Lower lobe of right lung (tissue), 2 donors: ENCODE measurements around the gene PAIP2. TPM values are rescaled to one million over a fixed set of nuclear protein-coding genes. Genes with fewer than 3 reads are reported as not detected.
A peak's percentile ranks its signal among the peaks of the same experiment; 100 is the strongest.

Experiments
- ATAC-seq, 2 donors: fragments of 200-7000 bp; cut with Tn5 transposase; one replicate each; pipeline ENCODE4 v1.9.1; 2020 to 2022; ENCODE audit warnings: mild to moderate bottlenecking in 2 of 2, moderate library complexity in 2 of 2
- DNase-seq: peaks from one replicate; pipeline ENCODE4 v3.0.0-alpha.2; 2020
- H3K27ac ChIP-seq: fragments of 200-600 bp; one replicate; pipeline ENCODE4 v1.8.0; 2022
- H3K27me3 ChIP-seq: fragments of 200-600 bp; one replicate; pipeline ENCODE4 v1.8.0; 2022; ENCODE audit warnings: low read depth
- H3K36me3 ChIP-seq: fragments of 200-600 bp; one replicate; pipeline ENCODE4 v1.8.0; 2022; ENCODE audit warnings: mild to moderate bottlenecking
- H3K4me1 ChIP-seq: fragments of 200-600 bp; one replicate; pipeline ENCODE4 v1.8.0; 2022
- H3K4me3 ChIP-seq: fragments of 200-600 bp; one replicate; pipeline ENCODE4 v1.8.0; 2022; ENCODE audit warnings: mild to moderate bottlenecking
- H3K9me3 ChIP-seq: fragments of 200-600 bp; one replicate; pipeline ENCODE4 v1.8.0; 2022
- CTCF ChIP-seq: fragments of 200-600 bp; IDR thresholded peaks from one replicate; pipeline ENCODE4 v1.8.0; 2022; ENCODE audit warnings: antibody characterized with exemption, mild to moderate bottlenecking
- intact Hi-C: fragments of 100-400 bp; cut with DNase I; formaldehyde crosslinking; loops from one replicate; pipeline ENCODE4 v1.11.0; 2022
- total RNA-seq: library from RNA; stranded (reverse); fragmentation: NEBNext Ultra II Directional; extraction: Animal tissue kit (Norgen Biotek cat#: 25700); gene quantifications from one replicate; pipeline ENCODE4 v1.2.1, GENCODE V29; 2021
- donor health status: DM: no; HTN: yes; CAD: no; lungs with severe emphysema.

PAIP2 gene
- total RNA-seq, 1 donor from 2014 or later: 84.1 TPM

GRCh38 chr5:139413153-139413552 is 71.5 kb downstream of the PAIP2 start:
- intact Hi-C loops: no loop called here
- TF ChIP-seq CTCF: no peak
- ATAC-seq (no peak), DNase-seq (no peak)
- H3K27me3 ChIP-seq: no peaks in the 10 kb centered on the region
- no peak overlapping the region for H3K27ac ChIP-seq
- H3K4me3 ChIP-seq: no peak overlapping the region
- H3K4me1 ChIP-seq: peaks cover 19% of the 10 kb centered on the region
- peaks cover 13% of the 10 kb centered on the region for H3K36me3 ChIP-seq
- no peaks in the 10 kb centered on the region for H3K9me3 ChIP-seq

GRCh38 chr5:139413963-139414362 is 72.3 kb downstream of the PAIP2 start:
- H3K27ac ChIP-seq: no peak overlapping the region

GRCh38 chr5:139414581-139415130 is 73.0 kb downstream of the PAIP2 start:
- Histone ChIP-seq H3K4me3 (no peak overlapping the region), H3K36me3 (peaks cover 21% of the 10 kb centered on the region), H3K27ac (no peak overlapping the region), H3K9me3 (no peaks in the 10 kb centered on the region), H3K4me1 (peaks cover 32% of the 10 kb centered on the region), H3K27me3 (no peaks in the 10 kb centered on the region)
- no peak for ATAC-seq
- no peak for DNase-seq
- intact Hi-C loops: no loop called here
- no peak for TF ChIP-seq CTCF

More at GRCh38 chr5:139413963-139414362, 72.3 kb downstream of the PAIP2 start:
- intact Hi-C loops: no loop called here
- no peak for TF ChIP-seq CTCF
- DNase-seq (no peak), ATAC-seq (no peak)
- Histone ChIP-seq H3K36me3 (peaks cover 14% of the 10 kb centered on the region), H3K4me3 (no peak overlapping the region), H3K9me3 (no peaks in the 10 kb centered on the region), H3K4me1 (peaks cover 27% of the 10 kb centered on the region), H3K27me3 (no peaks in the 10 kb centered on the region)

GRCh38 chr5:139415221-139415861 is 73.7 kb downstream of the PAIP2 start:
- no peak overlapping the region for H3K27ac ChIP-seq
- H3K27me3 ChIP-seq: no peaks in the 10 kb centered on the region
- intact Hi-C loops: no loop called here
- H3K9me3 ChIP-seq: no peaks in the 10 kb centered on the region
- DNase-seq: no peak
- no peak overlapping the region for H3K4me3 ChIP-seq
- no peak for TF ChIP-seq CTCF
- ATAC-seq: peak in 1 of 2 donors; percentile 16
- H3K4me1 ChIP-seq: peaks cover 32% of the 10 kb centered on the region
- H3K36me3 ChIP-seq: peaks cover 25% of the 10 kb centered on the region

GRCh38 chr5:139415869-139416268 is 74.2 kb downstream of the PAIP2 start:
- no peak for TF ChIP-seq CTCF
- Histone ChIP-seq H3K27me3 (no peaks in the 10 kb centered on the region), H3K4me3 (no peak overlapping the region), H3K36me3 (peaks cover 25% of the 10 kb centered on the region), H3K27ac (no peak overlapping the region), H3K4me1 (peaks cover 32% of the 10 kb centered on the region), H3K9me3 (no peaks in the 10 kb centered on the region)
- ATAC-seq: no peak
- intact Hi-C loops: no loop called here
- DNase-seq: no peak
